Endothelial cell of umbilical vein (primary cell): ENCODE measurements around the gene SNX24. TPM values are rescaled to one million over a fixed set of nuclear protein-coding genes. Genes with fewer than 3 reads are reported as not detected.

Source experiments
- BruUV-seq: library from RNA; stranded (reverse); fragments of 400-500 nt; replicated peaks from 2 replicates; lab custom pipeline; 2021; lab: Mats Ljungman, UMichigan
- CTCF ChIA-PET: fragments of 300-600, 350-600 bp; sonication (Branson Sonifier 250); formaldehyde crosslinking; loops from one replicate; lab custom pipeline; 2021; ENCODE audit warnings: antibody characterized with exemption, inconsistent platforms; lab: Charles Lee
- POLR2A ChIA-PET: fragments of 300-600, 350-600 bp; sonication (Branson Sonifier 250); formaldehyde crosslinking; loops from one replicate; lab custom pipeline; 2021; ENCODE audit warnings: antibody characterized with exemption, inconsistent platforms; lab: Charles Lee
- DNase-seq: peaks from one replicate; pipeline ENCODE4 v3.0.0-alpha.2; 2011; ENCODE audit warnings: low read depth, low spot score
- FAIRE-seq: peaks from 2 replicates; lab custom pipeline; 2011; peaks lifted over from hg19 to GRCh38; lab: Jason Lieb, UNC
- H2AFZ ChIP-seq: 2 replicates; pipeline ENCODE4 v1.6.0; 2012; ENCODE audit warnings: low read depth, low read length, control low read depth, inconsistent platforms
- H3K27ac ChIP-seq: 2 replicates; pipeline ENCODE4 v1.5.1; 2011; ENCODE audit warnings: low read depth, mild to moderate bottlenecking, control low read depth, low read length, moderate library complexity; ENCODE audit not compliant: insufficient read depth
- H3K27me3 ChIP-seq, 2 experiments: 2 replicates each; pipeline versions ENCODE4 v1.6.0 to v1.6.1; 2011; ENCODE audit warnings: low read length in 2 of 2, mixed read lengths in 1 of 2; ENCODE audit not compliant: control insufficient read depth in 2 of 2, insufficient read depth in 2 of 2
- H3K36me3 ChIP-seq, 2 experiments: 2 replicates in 1 of 2; 3 replicates in 1 of 2; pipeline ENCODE4 v1.5.1; 2011; ENCODE audit warnings: low read length in 2 of 2, mild to moderate bottlenecking in 1 of 2, moderate library complexity in 1 of 2; ENCODE audit not compliant: control insufficient read depth in 2 of 2, insufficient read depth in 2 of 2; ENCODE audit errors: extremely low read depth in 1 of 2
- H3K4me1 ChIP-seq: 3 replicates; pipeline ENCODE4 v1.5.1; 2011; ENCODE audit warnings: mild to moderate bottlenecking, low read length; ENCODE audit not compliant: control insufficient read depth, insufficient read depth; ENCODE audit errors: extremely low read depth
- H3K4me2 ChIP-seq: 2 replicates; pipeline ENCODE4 v1.6.1; 2011; ENCODE audit warnings: low read length, control low read depth, mixed read lengths; ENCODE audit not compliant: insufficient read depth
- H3K4me3 ChIP-seq, 3 experiments: fragments of 200-600 bp in 1 of 3; sonication (generic), shearing (Covaris generic) in 1 of 3; replicated peaks in 1 of 3; 2 replicates each; pipeline ENCODE4 v1.5.1; 2011 to 2016; ENCODE audit warnings: control low read depth in 3 of 3, low read length in 3 of 3, mild to moderate bottlenecking in 2 of 3, inconsistent platforms in 1 of 3, low read depth in 1 of 3, moderate library complexity in 1 of 3; ENCODE audit not compliant: insufficient read depth in 1 of 3
- H3K79me2 ChIP-seq: 2 replicates; pipeline ENCODE4 v1.6.0; 2012; ENCODE audit warnings: low read length, inconsistent platforms; ENCODE audit not compliant: control insufficient read depth, insufficient read depth
- H3K9ac ChIP-seq: replicated peaks from 2 replicates; pipeline ENCODE3; 2011; ENCODE audit warnings: low read length, control low read depth; ENCODE audit not compliant: insufficient read depth; ENCODE audit errors: extremely low read depth
- H3K9me1 ChIP-seq: replicated peaks from 3 replicates; pipeline ENCODE4 v1.6.0; 2011; ENCODE audit warnings: mild to moderate bottlenecking, low read length; ENCODE audit not compliant: control insufficient read depth, insufficient read depth; ENCODE audit errors: extremely low read depth
- H3K9me3 ChIP-seq: replicated peaks from 2 replicates; pipeline ENCODE4 v1.5.1; 2012; ENCODE audit warnings: low read length, inconsistent platforms; ENCODE audit not compliant: control insufficient read depth, insufficient read depth
- H4K20me1 ChIP-seq: replicated peaks from 2 replicates; pipeline ENCODE3; 2011; ENCODE audit warnings: mild to moderate bottlenecking, low read length; ENCODE audit not compliant: control insufficient read depth, insufficient read depth; ENCODE audit errors: extremely low read depth
- CTCF ChIP-seq, 2 donors: IDR thresholded peaks; 1 replicate in 1 of 2; 2 replicates in 1 of 2; pipeline ENCODE4 v1.5.1; 2011; ENCODE audit warnings: low read length in 2 of 2, mild to moderate bottlenecking in 2 of 2, moderate library complexity in 2 of 2, control low read depth in 1 of 2, inconsistent platforms in 1 of 2, low read depth in 1 of 2; ENCODE audit not compliant: insufficient read depth in 1 of 2; ENCODE audit errors: extremely low read depth in 1 of 2
- EZH2 ChIP-seq: IDR thresholded peaks from 2 replicates; pipeline ENCODE4 v1.6.1; 2012; ENCODE audit warnings: borderline replicate concordance, low read depth, mild to moderate bottlenecking, moderate library complexity, low read length, inconsistent platforms; ENCODE audit not compliant: severe bottlenecking
- GATA2 ChIP-seq: IDR thresholded peaks from 2 replicates; pipeline ENCODE4 v1.7.0; 2011; ENCODE audit warnings: low read depth, mild to moderate bottlenecking, moderate library complexity, mixed read lengths, low read length; ENCODE audit not compliant: insufficient read length, insufficient read depth
- MAX ChIP-seq: IDR thresholded peaks from 2 replicates; pipeline ENCODE4 v1.6.1; 2011; ENCODE audit not compliant: insufficient read depth, insufficient read length
- dilution Hi-C: fragments of 300-500 bp; cut with MboI; formaldehyde crosslinking; loops from one replicate; pipeline ENCODE4 v1.15.0; 2019; ENCODE audit warnings: low sequenced_read_pairs; ENCODE audit not compliant: extremely low pct_ligation_motif_present
- intact Hi-C: fragments of 100-400 bp; cut with micrococcal nuclease; formaldehyde crosslinking; loops from one replicate; pipeline ENCODE4 v1.10.0; 2022
- polyA plus RNA-seq, 4 experiments: library from polyadenylated mRNA; depleted of rRNA in 3 of 4; stranded (reverse) in 3 of 4; unstranded in 1 of 4; fragments of >200 nt; gene quantifications; 2 replicates each; pipeline versions ENCODE4 v1.2.1 to v1.2.3, GENCODE V29; 2011 to 2012; ENCODE audit warnings: missing spikeins in 1 of 4
- total RNA-seq: library from RNA; stranded (reverse); gene quantifications from 2 replicates; pipeline ENCODE4 v1.2.3, GENCODE V29; 2021

Gene SNX24
- total and polyA plus RNA-seq, 2 donors (not counting 3 experiments of a cell fraction or from before 2014, with no cell fraction given): 2.9 to 14.9 TPM

GRCh38 chr5:122877518-122877917, 32.1 kb downstream of the SNX24 start:
- DNase-seq (no peak), FAIRE-seq (no peak)
- TF ChIP-seq GATA2 (no peak), MAX (no peak), CTCF (IDR thresholded peaks at IDR 0.05; ENCODE audit: extremely low read depth in 1 of 2, insufficient read depth in 1 of 2, low read depth in 1 of 2, low read length in 2 of 2) (no peak)
- intact Hi-C loops: no loop called here
- Histone ChIP-seq H3K9me3 (no peaks in the 10 kb centered on the region), H3K4me2 (no peak overlapping the region), H3K36me3 (no peaks in the 10 kb centered on the region), H3K4me1 (no peaks in the 10 kb centered on the region), H2AFZ (no peak overlapping the region), H3K27me3 (no peaks in the 10 kb centered on the region), H3K79me2 (no peaks in the 10 kb centered on the region), H4K20me1 (no peaks in the 10 kb centered on the region), H3K27ac (no peak overlapping the region), H3K4me3 (no peak overlapping the region), H3K9ac (no peak overlapping the region), H3K9me1 (no peaks in the 10 kb centered on the region)
- dilution Hi-C loops: no loop called here
- ChIA-PET CTCF (no interaction called here), POLR2A (no interaction called here)
- no TSS peak for BruUV-seq

GRCh38 chr5:122879076-122879475, 33.7 kb downstream of the SNX24 start:
- H3K4me1 ChIP-seq: no peaks in the 10 kb centered on the region
- no peak overlapping the region for H3K9ac ChIP-seq
- dilution Hi-C loops: no loop called here
- FAIRE-seq: no peak
- no peaks in the 10 kb centered on the region for H3K79me2 ChIP-seq
- DNase-seq: no peak
- intact Hi-C loops: no loop called here
- CTCF ChIA-PET: interaction anchor here (2.0 kb wide), 1 partner anchor 10 kb away, joined by 5 read pairs; no protein-coding TSS in a partner anchor
- no peak overlapping the region for H3K27ac ChIP-seq
- H3K9me3 ChIP-seq: no peaks in the 10 kb centered on the region
- H2AFZ ChIP-seq: no peak overlapping the region
- no peak for TF ChIP-seq EZH2
- no peaks in the 10 kb centered on the region for H3K9me1 ChIP-seq
- H4K20me1 ChIP-seq: no peaks in the 10 kb centered on the region
- no TSS peak for BruUV-seq
- no peak overlapping the region for H3K4me2 ChIP-seq
- POLR2A ChIA-PET: no interaction called here
- H3K27me3 ChIP-seq: no peaks in the 10 kb centered on the region
- H3K36me3 ChIP-seq: no peaks in the 10 kb centered on the region
- H3K4me3 ChIP-seq: no peak overlapping the region
